HG03520 (cell line): ENCODE results near the gene FRA10AC1.

ENCODE experiments used
- ATAC-seq: cut with Tn5 transposase; IDR thresholded peaks from one replicate; pipeline ENCODE4 v1.9.1; 2021; ENCODE audit warnings: mild to moderate bottlenecking, moderate library complexity; ENCODE audit not compliant: unreplicated experiment

The FRA10AC1 gene

GRCh38 chr10:93702210-93703001 is at the start of gene FRA10AC1:
TSS of gene FRA10AC1 (minus strand) at chr10:93702592. CDS start at chr10:93700106, 2,486 bp downstream.
- peak; percentile 71 for ATAC-seq

- ATAC-seq, result no peak
These were observed 49.4 kb upstream of the FRA10AC1 start for GRCh38 chr10:93751832-93752231.

GRCh38 chr10:93751124-93751523 is 48.7 kb upstream of the FRA10AC1 start:
- no peak for ATAC-seq

- ATAC-seq, result no peak
These were observed 46.9 kb upstream of the FRA10AC1 start for GRCh38 chr10:93749218-93749799.

GRCh38 chr10:93746844-93747284 is 44.5 kb upstream of the FRA10AC1 start:
- ATAC-seq, result no peak

GRCh38 chr10:93745408-93746065 is 43.1 kb upstream of the FRA10AC1 start:
- ATAC-seq, result no peak

GRCh38 chr10:93742633-93743349 is 40.4 kb upstream of the FRA10AC1 start:
- ATAC-seq, result peak; percentile 71

GRCh38 chr10:93741367-93741766 is 39.0 kb upstream of the FRA10AC1 start:
- no peak for ATAC-seq

- no peak for ATAC-seq
These were observed 23.6 kb upstream of the FRA10AC1 start for GRCh38 chr10:93726024-93726423.

GRCh38 chr10:93723153-93723552 is 20.8 kb upstream of the FRA10AC1 start:
- ATAC-seq, result no peak

- ATAC-seq, result no peak
These were observed 20.2 kb upstream of the FRA10AC1 start for GRCh38 chr10:93722550-93722949.

GRCh38 chr10:93719901-93720300 is 17.5 kb upstream of the FRA10AC1 start:
- ATAC-seq, result no peak

GRCh38 chr10:93718937-93719725 is 16.7 kb upstream of the FRA10AC1 start:
- no peak for ATAC-seq

GRCh38 chr10:93716766-93717165 is 14.4 kb upstream of the FRA10AC1 start:
- ATAC-seq, result no peak

- ATAC-seq, result peak; percentile 90
These were observed 13.0 kb upstream of the FRA10AC1 start for GRCh38 chr10:93715345-93715744.

- ATAC-seq, result no peak
These were observed 10.2 kb upstream of the FRA10AC1 start for GRCh38 chr10:93712593-93712992.

GRCh38 chr10:93711891-93712290 is 9.5 kb upstream of the FRA10AC1 start:
- no peak for ATAC-seq

- ATAC-seq, result no peak
These were observed 8.0 kb upstream of the FRA10AC1 start for GRCh38 chr10:93710333-93710909.

- no peak for ATAC-seq
These were observed 5.2 kb upstream of the FRA10AC1 start for GRCh38 chr10:93707623-93708022.

GRCh38 chr10:93704451-93704850 is 2.1 kb upstream of the FRA10AC1 start:
- no peak for ATAC-seq
